ENCODE measurements around the gene MAP6. TPM values are rescaled to one million over a fixed set of nuclear protein-coding genes. Genes with fewer than 3 reads are reported as not detected.
A peak's percentile ranks its signal among the peaks of the same experiment; 100 is the strongest.

MAP6 gene
- total and polyA plus RNA-seq, 12 donors = 1.2 to 9.1 (median 5.8) TPM

GRCh38 chr11:75563978-75564552, 104.8 kb downstream of the MAP6 start:
- H3K36me3 ChIP-seq = peaks cover 3 to 40% (median 27%) of the 10 kb centered on the region in 9 donors
- peak; percentile 13 to 71 (median 53) for TF ChIP-seq CTCF (IDR thresholded peaks at IDR 0.05)
- peak in 7 of 8 donors; percentile 14 to 47 (median 36) for ATAC-seq
- peak; percentile 62 to 75 for DNase-seq
- H3K27me3 ChIP-seq = no peaks in the 10 kb centered on the region
- H3K9me3 ChIP-seq = no peaks in the 10 kb centered on the region
- WGBS, 2 donors = 2 to 15% methylated on average over 9 of the region's 9 CpGs
- intact Hi-C loops (cut with DNase I) = loop anchor here in 1 of 10 donors (2.0 kb wide), 1 partner anchor 19 kb away; no protein-coding TSS in a partner anchor
- H3K4me3 ChIP-seq = peak overlapping the region; percentile 72 to 99 (median 88)
- peaks cover 28 to 88% (median 81%) of the 10 kb centered on the region in 9 donors for H3K4me1 ChIP-seq
- peak overlapping the region; percentile 98 to 100 (median 99) for H3K27ac ChIP-seq

DNA sequence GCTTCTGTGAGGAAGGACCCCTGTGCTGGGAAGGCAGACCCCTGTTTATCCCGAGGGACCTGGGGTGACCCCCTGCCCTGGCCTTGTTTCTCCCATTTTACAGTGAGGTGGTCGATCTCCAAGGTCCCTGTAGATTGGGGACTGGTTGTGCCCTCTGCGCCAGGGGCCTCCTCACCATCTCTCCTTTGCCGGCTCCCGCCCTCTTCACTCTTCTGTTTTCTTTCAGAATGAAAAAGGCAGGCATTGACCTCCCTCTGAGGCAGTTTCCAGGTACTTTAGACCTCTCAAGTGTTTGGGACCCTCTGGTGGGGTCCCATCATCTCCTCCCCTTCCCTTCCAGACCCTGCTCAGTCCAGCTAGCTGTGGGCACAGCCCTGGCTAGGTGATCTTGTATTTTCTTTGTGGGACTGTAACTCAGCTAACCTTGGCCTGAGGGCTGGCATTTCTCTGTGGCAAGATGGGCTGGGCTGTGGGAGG, 105.3 kb downstream of the MAP6 start:
- 9 to 13% methylated on average over 5 of the region's 5 CpGs for WGBS, 2 donors
- ATAC-seq (no peak), DNase-seq (no peak)
- H3K27me3 ChIP-seq = no peaks in the 10 kb centered on the region
- intact Hi-C loops (cut with DNase I) = loop anchor here in 1 of 10 donors (2.0 kb wide), 1 partner anchor 19 kb away; no protein-coding TSS in a partner anchor
- TF ChIP-seq CTCF (IDR thresholded peaks at IDR 0.05) = no peak
- H3K36me3 ChIP-seq = peaks cover 0 to 35% (median 22%) of the 10 kb centered on the region in 9 donors
- H3K4me1 ChIP-seq = peaks cover 28 to 89% (median 86%) of the 10 kb centered on the region in 9 donors
- H3K27ac ChIP-seq = peak overlapping the region; percentile 98 to 100 (median 99)
- no peaks in the 10 kb centered on the region for H3K9me3 ChIP-seq
- peak overlapping the region; percentile 72 to 99 (median 88) for H3K4me3 ChIP-seq

- peak; percentile 50 to 77 for DNase-seq
- H3K4me3 ChIP-seq = peak overlapping the region; percentile 72 to 99 (median 88)
- intact Hi-C loops (cut with DNase I) = loop anchor here in 1 of 10 donors (2.0 kb wide), 1 partner anchor 20 kb away; no protein-coding TSS in a partner anchor
- peak overlapping the region; percentile 98 to 100 (median 99) for H3K27ac ChIP-seq
- peaks cover 0 to 29% (median 16%) of the 10 kb centered on the region in 9 donors for H3K36me3 ChIP-seq
- H3K4me1 ChIP-seq = peaks cover 28 to 89% (median 86%) of the 10 kb centered on the region in 9 donors
- H3K9me3 ChIP-seq = no peaks in the 10 kb centered on the region
- TF ChIP-seq CTCF (IDR thresholded peaks at IDR 0.05) = no peak
- H3K27me3 ChIP-seq = no peaks in the 10 kb centered on the region
- peak; percentile 10 to 59 (median 37) for ATAC-seq
- WGBS, 2 donors = 2 to 3% methylated on average over 16 of the region's 16 CpGs
Observed at GRCh38 chr11:75562836-75563484, 105.9 kb downstream of the MAP6 start.

DNA sequence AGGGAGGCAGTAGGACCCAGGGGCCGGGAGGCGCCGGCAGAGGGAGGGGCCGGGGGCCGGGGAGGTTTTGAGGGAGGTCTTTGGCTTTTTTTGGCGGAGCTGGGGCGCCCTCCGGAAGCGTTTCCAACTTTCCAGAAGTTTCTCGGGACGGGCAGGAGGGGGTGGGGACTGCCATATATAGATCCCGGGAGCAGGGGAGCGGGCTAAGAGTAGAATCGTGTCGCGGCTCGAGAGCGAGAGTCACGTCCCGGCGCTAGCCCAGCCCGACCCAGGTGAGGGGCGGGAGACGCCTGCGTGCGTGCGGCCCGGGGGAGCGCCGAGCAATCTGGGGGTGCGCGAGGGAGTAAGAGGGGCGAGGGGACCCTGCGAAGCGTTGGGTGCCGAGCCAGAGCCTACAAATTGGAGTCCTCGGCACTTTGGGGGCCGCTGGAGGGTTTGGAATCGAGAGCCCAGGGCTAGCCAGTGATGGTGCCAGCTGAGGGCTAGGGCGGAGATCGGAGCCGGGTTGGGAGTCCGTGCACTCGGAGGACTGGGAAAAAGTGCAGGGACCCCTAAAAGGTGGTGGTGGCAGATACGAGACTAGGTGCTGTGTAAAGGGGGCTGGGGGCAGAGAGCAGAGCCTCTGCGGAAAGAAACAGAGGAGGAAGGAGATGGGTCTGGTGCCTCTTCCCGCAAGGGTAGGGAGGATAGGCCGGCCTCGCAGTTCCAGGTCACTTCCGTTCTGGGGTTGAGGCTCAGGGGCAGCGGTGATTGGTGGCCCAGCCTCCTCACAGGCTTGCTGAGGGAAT, 106.6 kb downstream of the MAP6 start, which contains the start of gene SERPINH1:
Gene SERPINH1, plus strand, starts transcription at position 206 of the 788 bp plus-strand sequence. CDS start 4,097 bp downstream, outside the sequence.
- H3K4me1 ChIP-seq = peaks cover 28 to 89% (median 86%) of the 10 kb centered on the region in 9 donors
- peak; percentile 88 to 95 for DNase-seq
- intact Hi-C loops (cut with DNase I) = loop anchor here in 1 of 10 donors (2.0 kb wide), 1 partner anchor 21 kb away; no protein-coding TSS in a partner anchor
- H3K27me3 ChIP-seq = no peaks in the 10 kb centered on the region
- WGBS, 2 donors = 0 to 1% methylated on average over 51 of the region's 51 CpGs
- TF ChIP-seq CTCF (IDR thresholded peaks at IDR 0.05) = peak in 1 of 9 donors; percentile 14
- peak; percentile 73 to 86 (median 82) for ATAC-seq
- H3K36me3 ChIP-seq = peaks cover 0 to 22% (median 9%) of the 10 kb centered on the region in 9 donors
- peak within 1 kb of the TSS; percentile 98 to 100 (median 99) for H3K27ac ChIP-seq
- peak within 1 kb of the TSS; percentile 72 to 99 (median 88) for H3K4me3 ChIP-seq
- no peaks in the 10 kb centered on the region for H3K9me3 ChIP-seq
